ENCODE data around the gene ADSS2. TPM values are rescaled to one million over a fixed set of nuclear protein-coding genes. Genes with fewer than 3 reads are reported as not detected.

Gene ADSS2
- total and polyA plus RNA-seq, 2 donors (not counting 3 experiments of a cell fraction or from before 2014, with no cell fraction given) = 35.5 to 90.6 TPM

GRCh38 chr1:244388961-244389360 is 62.7 kb downstream of the ADSS2 start:
- dilution Hi-C loops (cut with MboI; ENCODE audit: extremely low pct_ligation_motif_present, low sequenced_read_pairs) (no loop called here), intact Hi-C loops (cut with micrococcal nuclease) (no loop called here)
- no TSS peak for BruUV-seq (replicated peaks)
- Histone ChIP-seq H3K36me3 (ENCODE audit: control insufficient read depth in 2 of 2, extremely low read depth in 1 of 2, insufficient read depth in 2 of 2, low read length in 2 of 2) (no peaks in the 10 kb centered on the region), H3K9me3 (replicated peaks; ENCODE audit: control insufficient read depth, insufficient read depth, low read length) (no peaks in the 10 kb centered on the region), H3K4me1 (ENCODE audit: control insufficient read depth, extremely low read depth, insufficient read depth, low read length) (no peaks in the 10 kb centered on the region), H3K9me1 (replicated peaks; ENCODE audit: control insufficient read depth, extremely low read depth, insufficient read depth, low read length) (no peaks in the 10 kb centered on the region), H3K79me2 (ENCODE audit: control insufficient read depth, insufficient read depth, low read length) (no peaks in the 10 kb centered on the region), H2AFZ (ENCODE audit: low read depth, low read length) (no peak overlapping the region), H3K27ac (ENCODE audit: insufficient read depth, low read depth, low read length) (no peak overlapping the region), H3K27me3 (ENCODE audit: control insufficient read depth in 2 of 2, insufficient read depth in 2 of 2, low read length in 2 of 2) (no peaks in the 10 kb centered on the region), H3K4me3 (replicated peaks in 1 of 3; ENCODE audit: insufficient read depth in 1 of 3, low read depth in 1 of 3, low read length in 3 of 3) (no peak overlapping the region), H3K4me2 (ENCODE audit: insufficient read depth, low read length) (no peak overlapping the region), H3K9ac (replicated peaks; ENCODE audit: extremely low read depth, insufficient read depth, low read length) (no peak overlapping the region), H4K20me1 (replicated peaks; ENCODE audit: control insufficient read depth, extremely low read depth, insufficient read depth, low read length) (no peaks in the 10 kb centered on the region)
- DNase-seq (ENCODE audit: low read depth, low spot score) (no peak), FAIRE-seq (no peak)
- ChIA-PET POLR2A (no interaction called here), CTCF (no interaction called here)
- no peak for TF ChIP-seq JUN (IDR thresholded peaks at IDR 0.05; ENCODE audit: borderline replicate concordance, insufficient read depth, insufficient read length, low read depth)
- TF ChIP-seq MAX (IDR thresholded peaks at IDR 0.05; ENCODE audit: insufficient read depth, insufficient read length) = no peak

GRCh38 chr1:244387415-244387814 is 64.3 kb downstream of the ADSS2 start:
- Histone ChIP-seq H3K9me1 (replicated peaks; ENCODE audit: control insufficient read depth, extremely low read depth, insufficient read depth, low read length) (no peaks in the 10 kb centered on the region), H3K27me3 (ENCODE audit: control insufficient read depth in 2 of 2, insufficient read depth in 2 of 2, low read length in 2 of 2) (no peaks in the 10 kb centered on the region), H3K4me1 (ENCODE audit: control insufficient read depth, extremely low read depth, insufficient read depth, low read length) (no peaks in the 10 kb centered on the region), H3K36me3 (ENCODE audit: control insufficient read depth in 2 of 2, extremely low read depth in 1 of 2, insufficient read depth in 2 of 2, low read length in 2 of 2) (no peaks in the 10 kb centered on the region), H3K9me3 (replicated peaks; ENCODE audit: control insufficient read depth, insufficient read depth, low read length) (no peaks in the 10 kb centered on the region), H3K4me2 (ENCODE audit: insufficient read depth, low read length) (no peak overlapping the region), H3K27ac (ENCODE audit: insufficient read depth, low read depth, low read length) (no peak overlapping the region), H3K9ac (replicated peaks; ENCODE audit: extremely low read depth, insufficient read depth, low read length) (no peak overlapping the region), H4K20me1 (replicated peaks; ENCODE audit: control insufficient read depth, extremely low read depth, insufficient read depth, low read length) (no peaks in the 10 kb centered on the region), H3K79me2 (ENCODE audit: control insufficient read depth, insufficient read depth, low read length) (no peaks in the 10 kb centered on the region), H3K4me3 (replicated peaks in 1 of 3; ENCODE audit: insufficient read depth in 1 of 3, low read depth in 1 of 3, low read length in 3 of 3) (no peak overlapping the region), H2AFZ (ENCODE audit: low read depth, low read length) (no peak overlapping the region)
- BruUV-seq (replicated peaks) = no TSS peak
- no peak for TF ChIP-seq POLR2AphosphoS5 (IDR thresholded peaks at IDR 0.05; ENCODE audit: insufficient read depth, low read depth, low read length)
- TF ChIP-seq POLR2A (IDR thresholded peaks at IDR 0.05; ENCODE audit: low read depth, low read length) = no peak
- TF ChIP-seq JUN (IDR thresholded peaks at IDR 0.05; ENCODE audit: borderline replicate concordance, insufficient read depth, insufficient read length, low read depth) = no peak
- TF ChIP-seq EZH2 (IDR thresholded peaks at IDR 0.05; ENCODE audit: borderline replicate concordance, low read depth, low read length, severe bottlenecking) = no peak
- no peak for TF ChIP-seq MYC (IDR thresholded peaks at IDR 0.05; ENCODE audit: low read depth, low read length)
- intact Hi-C loops (cut with micrococcal nuclease) (no loop called here), dilution Hi-C loops (cut with MboI; ENCODE audit: extremely low pct_ligation_motif_present, low sequenced_read_pairs) (no loop called here)
- CTCF ChIA-PET = no interaction called here
- no peak for DNase-seq (ENCODE audit: low read depth, low spot score)
- POLR2A ChIA-PET = no interaction called here
- FAIRE-seq = no peak
